AG04450 (cell line): ENCODE data around the gene OVCA2. TPM values are rescaled to one million over a fixed set of nuclear protein-coding genes. Genes with fewer than 3 reads are reported as not detected.

ENCODE experiments used
- CTCF ChIA-PET: fragments of 300-600, 350-600 bp; formaldehyde crosslinking; extraction: SDS; loops from one replicate; lab custom pipeline; 2022; ENCODE audit warnings: antibody characterized with exemption, inconsistent platforms; lab: Charles Lee
- POLR2A ChIA-PET: fragments of 350-600 bp; formaldehyde crosslinking; extraction: SDS; loops from one replicate; lab custom pipeline; 2021; ENCODE audit warnings: antibody characterized with exemption, inconsistent platforms; lab: Yijun Ruan, JAX
- DNase-seq: peaks from one replicate; pipeline ENCODE4 v3.0.0-alpha.2; 2011; ENCODE audit warnings: low read depth, low spot score
- H3K27ac ChIP-seq: one replicate; pipeline ENCODE4 v1.5.1; 2012; ENCODE audit warnings: low read depth, low read length, control low read depth
- H3K27me3 ChIP-seq: one replicate; pipeline ENCODE4 v1.6.0; 2012; ENCODE audit warnings: low read length; ENCODE audit not compliant: control insufficient read depth, insufficient read depth
- H3K4me3 ChIP-seq: 2 replicates; pipeline ENCODE4 v1.5.1; 2011; ENCODE audit warnings: mild to moderate bottlenecking, low read depth, low read length, control low read depth
- H3K9me3 ChIP-seq: 2 replicates; pipeline ENCODE4 v1.5.1; 2012; ENCODE audit warnings: low read length; ENCODE audit not compliant: control insufficient read depth, insufficient read depth
- CTCF ChIP-seq: IDR thresholded peaks from 2 replicates; pipeline ENCODE4 v1.5.1; 2011; ENCODE audit warnings: low read depth, low read length, control low read depth, inconsistent platforms
- polyA plus RNA-seq: library from polyadenylated mRNA; depleted of rRNA; stranded (reverse); fragments of >200 nt; gene quantifications from 2 replicates; pipeline ENCODE4 v1.2.3, GENCODE V29; 2011

Gene OVCA2
- polyA plus RNA-seq, 1 experiment = 38.0 TPM

GRCh38 chr17:1995907-1996799 is 45.7 kb upstream of the OVCA2 start:
- ChIA-PET POLR2A (no interaction called here), CTCF (interaction anchor here (0.6 kb wide), 1 partner anchor 47 kb away, joined by 5 read pairs; no protein-coding TSS in a partner anchor)
- no peak for DNase-seq
- H3K4me3 ChIP-seq = no peak overlapping the region
- H3K27me3 ChIP-seq = peaks cover 10% of the 10 kb centered on the region
- no peak for TF ChIP-seq CTCF
- H3K27ac ChIP-seq = no peak overlapping the region
- no peaks in the 10 kb centered on the region; the same call in 1 of the 2 replicates for H3K9me3 ChIP-seq

- Histone ChIP-seq H3K4me3 (no peak overlapping the region), H3K27ac (no peak overlapping the region), H3K9me3 (no peaks in the 10 kb centered on the region; the same call in 1 of the 2 replicates), H3K27me3 (peaks cover 10% of the 10 kb centered on the region)
- CTCF ChIA-PET = interaction anchor here (0.6 kb wide), 1 partner anchor 47 kb away, joined by 5 read pairs; no protein-coding TSS in a partner anchor
- POLR2A ChIA-PET = no interaction called here
- no peak for TF ChIP-seq CTCF
- DNase-seq = no peak
These were observed 45.0 kb upstream of the OVCA2 start for GRCh38 chr17:1996800-1997288.

- Histone ChIP-seq H3K27ac (no peak overlapping the region), H3K9me3 (no peaks in the 10 kb centered on the region; the same call in 1 of the 2 replicates), H3K27me3 (peaks cover 10% of the 10 kb centered on the region), H3K4me3 (no peak overlapping the region)
- ChIA-PET CTCF (no interaction called here), POLR2A (no interaction called here)
- no peak for DNase-seq
- TF ChIP-seq CTCF = no peak
These were observed 44.4 kb upstream of the OVCA2 start for GRCh38 chr17:1997289-1997926.

GRCh38 chr17:1997927-1998742 is 43.7 kb upstream of the OVCA2 start:
- no peak for TF ChIP-seq CTCF
- no peak overlapping the region for H3K4me3 ChIP-seq
- no peaks in the 10 kb centered on the region; the same call in 1 of the 2 replicates for H3K9me3 ChIP-seq
- ChIA-PET POLR2A (no interaction called here), CTCF (no interaction called here)
- no peak for DNase-seq
- H3K27ac ChIP-seq = no peak overlapping the region
- H3K27me3 ChIP-seq = peaks cover 10% of the 10 kb centered on the region
